H1 (cell line): Measurements from ENCODE around the gene TTC32. TPM values are rescaled to one million over a fixed set of nuclear protein-coding genes. Genes with fewer than 3 reads are reported as not detected.

Source experiments
- CTCF ChIA-PET: fragments of 300-600 bp; sonication (Branson Sonifier 250); formaldehyde crosslinking; loops from one replicate; lab custom pipeline; 2021; ENCODE audit not compliant: partially characterized antibody; lab: Charles Lee
- POLR2A ChIA-PET: fragments of 300-600 bp; sonication (Branson Sonifier 250); formaldehyde crosslinking; loops from one replicate; lab custom pipeline; 2021; ENCODE audit warnings: inconsistent platforms; ENCODE audit not compliant: partially characterized antibody; lab: Charles Lee
- DNase-seq, 2 experiments: peaks; one replicate each; pipeline versions ENCODE4 v3.0.0 to v3.0.0-alpha.2; 2010 to 2022; ENCODE audit warnings: low spot score in 2 of 2, low read depth in 1 of 2, mixed read lengths in 1 of 2
- FAIRE-seq: peaks from 2 replicates; lab custom pipeline; 2011; peaks lifted over from hg19 to GRCh38; lab: Jason Lieb, UNC
- H2AFZ ChIP-seq: 2 replicates; pipeline ENCODE4 v1.8.1; 2012; ENCODE audit warnings: low read length, inconsistent platforms
- H2AK5ac ChIP-seq: 2 replicates; pipeline ENCODE4 v1.6.1; 2013; ENCODE audit warnings: low read depth, low read length
- H2BK120ac ChIP-seq: replicated peaks from 2 replicates; pipeline ENCODE3; 2013; ENCODE audit warnings: low read depth, low read length, inconsistent platforms
- H2BK12ac ChIP-seq: 2 replicates; pipeline ENCODE4 v1.6.1; 2013; ENCODE audit warnings: low read depth, low read length
- H2BK15ac ChIP-seq: 2 replicates; pipeline ENCODE4 v1.6.1; 2013; ENCODE audit warnings: low read length
- H2BK20ac ChIP-seq: 2 replicates; pipeline ENCODE4 v1.6.1; 2013; ENCODE audit warnings: low read length
- H2BK5ac ChIP-seq: 2 replicates; pipeline ENCODE4 v1.6.1; 2013; ENCODE audit warnings: low read depth, low read length
- H3K14ac ChIP-seq: 2 replicates; pipeline ENCODE4 v1.6.1; 2013; ENCODE audit warnings: inconsistent platforms; ENCODE audit not compliant: insufficient read length
- H3K18ac ChIP-seq: 2 replicates; pipeline ENCODE4 v1.6.1; 2013; ENCODE audit warnings: low read length; ENCODE audit errors: extremely low read depth
- H3K23ac ChIP-seq: 2 replicates; pipeline ENCODE4 v1.6.1; 2013; ENCODE audit warnings: inconsistent platforms; ENCODE audit not compliant: insufficient read length
- H3K23me2 ChIP-seq: 2 replicates; pipeline ENCODE4 v1.6.1; 2013; ENCODE audit warnings: low read depth, low read length
- H3K27ac ChIP-seq: 2 replicates; pipeline ENCODE4 v1.6.1; 2011; ENCODE audit warnings: low read depth, low read length, inconsistent platforms
- H3K27me3 ChIP-seq, 4 experiments: replicated peaks in 1 of 4; 1 replicate in 1 of 4; 2 replicates in 3 of 4; pipeline versions ENCODE4 v1.6.1 to v1.8.1; 2011 to 2013; ENCODE audit warnings: low read length in 3 of 4, mild to moderate bottlenecking in 3 of 4, inconsistent platforms in 2 of 4, mixed read lengths in 2 of 4, moderate library complexity in 1 of 4; ENCODE audit not compliant: control insufficient read depth in 3 of 4, insufficient read depth in 3 of 4; ENCODE audit errors: extremely low read depth in 1 of 4
- H3K36me3 ChIP-seq, 4 experiments: 2 replicates each; pipeline versions ENCODE4 v1.6.1 to v1.8.1; 2011 to 2013; ENCODE audit warnings: mild to moderate bottlenecking in 4 of 4, low read length in 3 of 4, moderate library complexity in 2 of 4, control low read depth in 1 of 4, inconsistent platforms in 1 of 4; ENCODE audit not compliant: insufficient read depth in 4 of 4, control insufficient read depth in 2 of 4
- H3K4ac ChIP-seq: replicated peaks from 2 replicates; pipeline ENCODE3; 2013; ENCODE audit warnings: low read length, low read depth, mixed read lengths, inconsistent platforms; ENCODE audit not compliant: insufficient read length
- H3K4me1 ChIP-seq, 4 experiments: replicated peaks in 1 of 4; 1 replicate in 1 of 4; 2 replicates in 3 of 4; pipeline versions ENCODE4 v1.6.1 to v1.8.1; 2011 to 2013; ENCODE audit warnings: low read length in 3 of 4, inconsistent platforms in 2 of 4, mixed read lengths in 1 of 4; ENCODE audit not compliant: insufficient read depth in 4 of 4, control insufficient read depth in 3 of 4
- H3K4me2 ChIP-seq, 2 experiments: 2 replicates each; pipeline versions ENCODE4 v1.6.1 to v1.8.1; 2011 to 2013; ENCODE audit warnings: low read depth in 2 of 2, low read length in 2 of 2, control low read depth in 1 of 2, inconsistent platforms in 1 of 2, mild to moderate bottlenecking in 1 of 2; ENCODE audit not compliant: insufficient read depth in 1 of 2
- H3K4me3 ChIP-seq, 4 experiments: fragments of 200-600, 300-600 bp in 1 of 4; sonication (generic), shearing (Covaris generic), sonication (Bioruptor Twin) in 1 of 4; 2 replicates each; pipeline versions ENCODE4 v1.5.1 to v1.8.1; 2011 to 2016; ENCODE audit warnings: low read length in 4 of 4, low read depth in 3 of 4, control low read depth in 2 of 4, inconsistent platforms in 2 of 4, mild to moderate bottlenecking in 2 of 4, mixed read lengths in 1 of 4, moderate library complexity in 1 of 4; ENCODE audit not compliant: insufficient read depth in 2 of 4; ENCODE audit errors: extremely low read depth in 1 of 4
- H3K56ac ChIP-seq: replicated peaks from 2 replicates; pipeline ENCODE3; 2013; ENCODE audit warnings: low read depth, mild to moderate bottlenecking, mixed read lengths, low read length, inconsistent platforms; ENCODE audit not compliant: insufficient read length
- H3K79me1 ChIP-seq: 2 replicates; pipeline ENCODE4 v1.6.1; 2013; ENCODE audit warnings: low read depth, low read length, control low read depth
- H3K79me2 ChIP-seq, 2 experiments: 2 replicates each; pipeline versions ENCODE4 v1.6.1 to v1.8.1; 2012 to 2013; ENCODE audit warnings: low read length in 2 of 2, mild to moderate bottlenecking in 2 of 2, inconsistent platforms in 1 of 2; ENCODE audit not compliant: insufficient read depth in 2 of 2, control insufficient read depth in 1 of 2
- H3K9ac ChIP-seq, 4 experiments: replicated peaks in 1 of 4; 1 replicate in 1 of 4; 2 replicates in 3 of 4; pipeline versions ENCODE4 v1.6.1 to v1.8.1; 2011 to 2013; ENCODE audit warnings: low read depth in 3 of 4, low read length in 3 of 4, control low read depth in 2 of 4, mild to moderate bottlenecking in 2 of 4, moderate library complexity in 2 of 4, inconsistent platforms in 1 of 4; ENCODE audit errors: extremely low read depth in 1 of 4
- H3K9me3 ChIP-seq, 2 experiments: 2 replicates each; pipeline versions ENCODE4 v1.6.1 to v1.8.1; 2012 to 2013; ENCODE audit warnings: mild to moderate bottlenecking in 2 of 2, moderate library complexity in 2 of 2, control low read depth in 1 of 2, inconsistent platforms in 1 of 2, low read depth in 1 of 2, low read length in 1 of 2, mixed read lengths in 1 of 2; ENCODE audit not compliant: insufficient read depth in 2 of 2
- H4K20me1 ChIP-seq, 2 experiments: replicated peaks in 1 of 2; 2 replicates each; pipeline versions ENCODE3 to v1.8.1; 2011 to 2013; ENCODE audit warnings: inconsistent platforms in 2 of 2, low read length in 2 of 2, mild to moderate bottlenecking in 1 of 2; ENCODE audit not compliant: insufficient read depth in 2 of 2, control insufficient read depth in 1 of 2
- H4K5ac ChIP-seq: 2 replicates; pipeline ENCODE4 v1.6.1; 2013; ENCODE audit warnings: low read length, low read depth, mixed read lengths, inconsistent platforms; ENCODE audit not compliant: insufficient read length
- H4K8ac ChIP-seq: 2 replicates; pipeline ENCODE4 v1.8.0; 2013; ENCODE audit warnings: mild to moderate bottlenecking, moderate library complexity, low read length, inconsistent platforms; ENCODE audit not compliant: insufficient read depth; ENCODE audit errors: extremely low read depth
- H4K91ac ChIP-seq: replicated peaks from 2 replicates; pipeline ENCODE3; 2013; ENCODE audit warnings: low read length, mixed read lengths, inconsistent platforms; ENCODE audit not compliant: insufficient read length
- ATF2 ChIP-seq: IDR thresholded peaks from 2 replicates; pipeline ENCODE4 v1.6.1; 2012; ENCODE audit warnings: low read length, inconsistent platforms
- BRCA1 ChIP-seq: IDR thresholded peaks from 2 replicates; pipeline ENCODE4 v1.6.1; 2012; ENCODE audit warnings: low read depth, low read length, improper control_type of control experiment
- EP300 ChIP-seq, 2 experiments: IDR thresholded peaks; 1 replicate in 1 of 2; 2 replicates in 1 of 2; pipeline ENCODE4 v1.6.1; 2011 to 2012; ENCODE audit warnings: low read depth in 2 of 2, low read length in 2 of 2, mild to moderate bottlenecking in 2 of 2, borderline replicate concordance in 1 of 2, inconsistent platforms in 1 of 2, moderate library complexity in 1 of 2
- FOSL1 ChIP-seq: IDR thresholded peaks from 2 replicates; pipeline ENCODE4 v1.6.1; 2011; ENCODE audit warnings: mild to moderate bottlenecking, low read depth, low read length, moderate library complexity; ENCODE audit not compliant: insufficient read depth
- MAX ChIP-seq: IDR thresholded peaks from 2 replicates; pipeline ENCODE4 v1.6.1; 2012; ENCODE audit warnings: inconsistent platforms
- NRF1 ChIP-seq: IDR thresholded peaks from 2 replicates; pipeline ENCODE4 v1.6.1; 2011; ENCODE audit warnings: mild to moderate bottlenecking, low read depth, low read length, improper control_type of control experiment
- RXRA ChIP-seq: IDR thresholded peaks from 2 replicates; pipeline ENCODE4 v1.6.1; 2011; ENCODE audit warnings: low read depth, mild to moderate bottlenecking, low read length, moderate library complexity; ENCODE audit not compliant: insufficient read depth
- SIRT6 ChIP-seq: IDR thresholded peaks from one replicate; pipeline ENCODE4 v1.7.1; 2012; ENCODE audit warnings: low read length, inconsistent platforms
- SP1 ChIP-seq: IDR thresholded peaks from 2 replicates; pipeline ENCODE4 v1.6.1; 2011; ENCODE audit warnings: low read depth, low read length
- SP2 ChIP-seq: IDR thresholded peaks from 2 replicates; pipeline ENCODE4 v1.6.1; 2012; ENCODE audit warnings: mild to moderate bottlenecking, low read length, inconsistent platforms
- SRF ChIP-seq: IDR thresholded peaks from 2 replicates; pipeline ENCODE4 v1.6.1; 2011; ENCODE audit warnings: mild to moderate bottlenecking, low read depth, low read length, moderate library complexity
- SUZ12 ChIP-seq: fragments of 200-600 bp; sonication (generic); IDR thresholded peaks from 2 replicates; pipeline ENCODE4 v1.6.1; 2012; ENCODE audit warnings: mild to moderate bottlenecking, inconsistent platforms, low read length, moderate library complexity, mixed read lengths
- YY1 ChIP-seq: IDR thresholded peaks from 2 replicates; pipeline ENCODE4 v1.6.1; 2011; ENCODE audit warnings: low read depth, mild to moderate bottlenecking, low read length
- WGBS, 2 experiments: shearing (Covaris generic) in 1 of 2; methylation state at CpG; one replicate each; pipeline versions ENCODE4 v1.1.6 to v1.1.7; 2013 to 2015; ENCODE audit warnings: low lambda C conversion rate in 2 of 2, mixed read lengths in 2 of 2, inconsistent platforms in 1 of 2, low coverage in 1 of 2, missing lambda C conversion rate in 1 of 2; ENCODE audit not compliant: insufficient replicate concordance in 2 of 2, insufficient coverage in 1 of 2, insufficient read length in 1 of 2; ENCODE audit errors: extremely low coverage in 1 of 2, missing lambda C conversion rate in 1 of 2; 5-methylcytosine and 5-hydroxymethylcytosine counted together
- polyA plus RNA-seq, 7 experiments: library from polyadenylated mRNA; depleted of rRNA in 3 of 7; stranded (reverse) in 5 of 7; unstranded in 2 of 7; fragments of >200 nt in 5 of 7; fragments of 200-250 nt in 2 of 7; gene quantifications; 1 replicate in 5 of 7; 2 replicates in 1 of 7; 4 replicates in 1 of 7; pipeline versions ENCODE4 v1.2.1 to v1.2.3, GENCODE V29; 2011 to 2013; ENCODE audit warnings: missing spikeins in 2 of 7, mixed read lengths in 2 of 7
- total RNA-seq: library from RNA; stranded (reverse); fragmentation: NEBNext Ultra II Directional; extraction: Animal tissue kit (Norgen Biotek cat#: 25700); gene quantifications from 2 replicates; pipeline ENCODE4 v1.2.1, GENCODE V29; 2021

Gene TTC32
- total and polyA plus RNA-seq, 2 of the 8 experiments (the other 6 are each of a cell fraction or from before 2014, with no cell fraction given), result 6.8 to 8.7 TPM

GRCh38 chr2:19870792-19871191 lies 31.0 kb downstream of the TTC32 start:
- no peak overlapping the region for H2BK120ac ChIP-seq
- POLR2A ChIA-PET, result no interaction called here
- TF ChIP-seq SP1 (no peak), FOSL1 (no peak), SIRT6 (no peak), RXRA (no peak), YY1 (no peak), SRF (no peak), EP300 (IDR thresholded peaks at IDR 0.05; ENCODE audit: borderline replicate concordance in 1 of 2, low read depth in 2 of 2, low read length in 2 of 2) (no peak), NRF1 (no peak), MAX (no peak), BRCA1 (no peak), SP2 (no peak), SUZ12 (no peak), ATF2 (no peak)

More at GRCh38 chr2:19870792-19871191, 31.0 kb downstream of the TTC32 start:
- Histone ChIP-seq H3K27me3 (peaks cover 0 to 26% (median 23%) of the 10 kb centered on the region in 4 experiments; a peak in 6 of 7 replicates), H3K23ac (no peak overlapping the region), H3K18ac (no peak overlapping the region), H2BK5ac (no peak overlapping the region), H3K36me3 (no peaks in the 10 kb centered on the region), H4K20me1 (no peaks in the 10 kb centered on the region), H3K4me3 (no peak overlapping the region), H3K4me2 (no peak overlapping the region), H3K79me2 (no peaks in the 10 kb centered on the region), H3K79me1 (no peaks in the 10 kb centered on the region), H2AK5ac (no peak overlapping the region), H3K23me2 (peaks cover 6% of the 10 kb centered on the region; the same call in 1 of the 2 replicates), H4K91ac (no peak overlapping the region), H3K9me3 (no peaks in the 10 kb centered on the region), H4K8ac (no peak overlapping the region), H3K56ac (no peak overlapping the region), H3K9ac (no peak overlapping the region), H2BK20ac (no peak overlapping the region), H2AFZ (no peak overlapping the region), H3K4me1 (peaks cover 0 to 6% (median 2%) of the 10 kb centered on the region in 4 experiments; a peak in 3 of 7 replicates), H3K4ac (no peak overlapping the region), H4K5ac (no peak overlapping the region), H2BK12ac (no peak overlapping the region), H3K14ac (no peak overlapping the region), H2BK15ac (no peak overlapping the region), H3K27ac (no peak overlapping the region)
- no peak for FAIRE-seq
- 74% methylated on average over 4 of the region's 4 CpGs; no CpG with 5 or more reads in 1 of the 2 experiments for WGBS, 2 experiments
- CTCF ChIA-PET, result no interaction called here
- DNase-seq, result no peak
